B cell (primary cell): ENCODE data around the gene CTNNBL1.

Experiments used
- EZH2 ChIP-seq: IDR thresholded peaks from 2 replicates; pipeline ENCODE4 v1.6.1; 2012; ENCODE audit warnings: borderline replicate concordance, low read depth, mild to moderate bottlenecking, moderate library complexity, low read length; ENCODE audit not compliant: insufficient read depth, poor library complexity, severe bottlenecking
- TF ChIP-seq, protein P1 (sequence below): fragments of 200-600 bp; IDR thresholded peaks from one replicate; pipeline ENCODE4 v1.8.0; 2022; ENCODE audit warnings: antibody characterized with exemption, mild to moderate bottlenecking

DNA sequence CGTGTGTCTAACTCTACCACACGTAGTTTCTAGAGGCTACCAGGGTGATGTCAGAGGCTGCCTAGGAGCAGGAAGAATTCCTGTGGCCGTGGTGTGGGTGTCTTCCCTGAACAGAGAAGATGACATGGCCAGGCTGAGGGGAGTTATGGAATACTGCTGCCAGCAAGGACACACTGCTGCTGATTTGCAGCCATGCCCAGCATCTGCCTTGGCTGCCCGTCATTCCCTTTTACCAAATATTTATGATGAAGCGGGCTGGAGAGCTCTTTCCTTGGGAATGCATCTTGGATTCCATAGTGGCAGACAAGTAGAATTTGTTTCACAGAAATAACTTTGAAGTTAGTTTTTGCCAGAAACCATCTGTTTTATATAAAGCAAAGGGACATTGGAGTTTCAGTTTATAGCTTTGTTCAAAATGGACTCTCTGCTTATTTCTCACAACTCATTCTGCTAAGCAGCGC, 128.3 kb downstream of the CTNNBL1 start:
- TF ChIP-seq, protein P1, sequence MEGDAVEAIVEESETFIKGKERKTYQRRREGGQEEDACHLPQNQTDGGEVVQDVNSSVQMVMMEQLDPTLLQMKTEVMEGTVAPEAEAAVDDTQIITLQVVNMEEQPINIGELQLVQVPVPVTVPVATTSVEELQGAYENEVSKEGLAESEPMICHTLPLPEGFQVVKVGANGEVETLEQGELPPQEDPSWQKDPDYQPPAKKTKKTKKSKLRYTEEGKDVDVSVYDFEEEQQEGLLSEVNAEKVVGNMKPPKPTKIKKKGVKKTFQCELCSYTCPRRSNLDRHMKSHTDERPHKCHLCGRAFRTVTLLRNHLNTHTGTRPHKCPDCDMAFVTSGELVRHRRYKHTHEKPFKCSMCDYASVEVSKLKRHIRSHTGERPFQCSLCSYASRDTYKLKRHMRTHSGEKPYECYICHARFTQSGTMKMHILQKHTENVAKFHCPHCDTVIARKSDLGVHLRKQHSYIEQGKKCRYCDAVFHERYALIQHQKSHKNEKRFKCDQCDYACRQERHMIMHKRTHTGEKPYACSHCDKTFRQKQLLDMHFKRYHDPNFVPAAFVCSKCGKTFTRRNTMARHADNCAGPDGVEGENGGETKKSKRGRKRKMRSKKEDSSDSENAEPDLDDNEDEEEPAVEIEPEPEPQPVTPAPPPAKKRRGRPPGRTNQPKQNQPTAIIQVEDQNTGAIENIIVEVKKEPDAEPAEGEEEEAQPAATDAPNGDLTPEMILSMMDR = no peak
- no peak for TF ChIP-seq EZH2
